Endothelial cell of umbilical vein (primary cell): Measurements from ENCODE around the gene SOX8. TPM values are rescaled to one million over a fixed set of nuclear protein-coding genes. Genes with fewer than 3 reads are reported as not detected.

ENCODE experiments used
- BruUV-seq: library from RNA; stranded (reverse); fragments of 400-500 nt; replicated peaks from 2 replicates; lab custom pipeline; 2021; lab: Mats Ljungman, UMichigan
- CTCF ChIA-PET: fragments of 300-600, 350-600 bp; sonication (Branson Sonifier 250); formaldehyde crosslinking; loops from one replicate; lab custom pipeline; 2021; ENCODE audit warnings: antibody characterized with exemption, inconsistent platforms; lab: Charles Lee
- POLR2A ChIA-PET: fragments of 300-600, 350-600 bp; sonication (Branson Sonifier 250); formaldehyde crosslinking; loops from one replicate; lab custom pipeline; 2021; ENCODE audit warnings: antibody characterized with exemption, inconsistent platforms; lab: Charles Lee
- DNase-seq: peaks from one replicate; pipeline ENCODE4 v3.0.0-alpha.2; 2011; ENCODE audit warnings: low read depth, low spot score
- FAIRE-seq: peaks from 2 replicates; lab custom pipeline; 2011; peaks lifted over from hg19 to GRCh38; lab: Jason Lieb, UNC
- H2AFZ ChIP-seq: 2 replicates; pipeline ENCODE4 v1.6.0; 2012; ENCODE audit warnings: low read depth, low read length, control low read depth, inconsistent platforms
- H3K27ac ChIP-seq: 2 replicates; pipeline ENCODE4 v1.5.1; 2011; ENCODE audit warnings: low read depth, mild to moderate bottlenecking, control low read depth, low read length, moderate library complexity; ENCODE audit not compliant: insufficient read depth
- H3K27me3 ChIP-seq, 2 experiments: 2 replicates each; pipeline versions ENCODE4 v1.6.0 to v1.6.1; 2011; ENCODE audit warnings: low read length in 2 of 2, mixed read lengths in 1 of 2; ENCODE audit not compliant: control insufficient read depth in 2 of 2, insufficient read depth in 2 of 2
- H3K36me3 ChIP-seq, 2 experiments: 2 replicates in 1 of 2; 3 replicates in 1 of 2; pipeline ENCODE4 v1.5.1; 2011; ENCODE audit warnings: low read length in 2 of 2, mild to moderate bottlenecking in 1 of 2, moderate library complexity in 1 of 2; ENCODE audit not compliant: control insufficient read depth in 2 of 2, insufficient read depth in 2 of 2; ENCODE audit errors: extremely low read depth in 1 of 2
- H3K4me1 ChIP-seq: 3 replicates; pipeline ENCODE4 v1.5.1; 2011; ENCODE audit warnings: mild to moderate bottlenecking, low read length; ENCODE audit not compliant: control insufficient read depth, insufficient read depth; ENCODE audit errors: extremely low read depth
- H3K4me2 ChIP-seq: 2 replicates; pipeline ENCODE4 v1.6.1; 2011; ENCODE audit warnings: low read length, control low read depth, mixed read lengths; ENCODE audit not compliant: insufficient read depth
- H3K4me3 ChIP-seq, 3 experiments: fragments of 200-600 bp in 1 of 3; sonication (generic), shearing (Covaris generic) in 1 of 3; replicated peaks in 1 of 3; 2 replicates each; pipeline ENCODE4 v1.5.1; 2011 to 2016; ENCODE audit warnings: control low read depth in 3 of 3, low read length in 3 of 3, mild to moderate bottlenecking in 2 of 3, inconsistent platforms in 1 of 3, low read depth in 1 of 3, moderate library complexity in 1 of 3; ENCODE audit not compliant: insufficient read depth in 1 of 3
- H3K79me2 ChIP-seq: 2 replicates; pipeline ENCODE4 v1.6.0; 2012; ENCODE audit warnings: low read length, inconsistent platforms; ENCODE audit not compliant: control insufficient read depth, insufficient read depth
- H3K9ac ChIP-seq: replicated peaks from 2 replicates; pipeline ENCODE3; 2011; ENCODE audit warnings: low read length, control low read depth; ENCODE audit not compliant: insufficient read depth; ENCODE audit errors: extremely low read depth
- H3K9me1 ChIP-seq: replicated peaks from 3 replicates; pipeline ENCODE4 v1.6.0; 2011; ENCODE audit warnings: mild to moderate bottlenecking, low read length; ENCODE audit not compliant: control insufficient read depth, insufficient read depth; ENCODE audit errors: extremely low read depth
- H3K9me3 ChIP-seq: replicated peaks from 2 replicates; pipeline ENCODE4 v1.5.1; 2012; ENCODE audit warnings: low read length, inconsistent platforms; ENCODE audit not compliant: control insufficient read depth, insufficient read depth
- H4K20me1 ChIP-seq: replicated peaks from 2 replicates; pipeline ENCODE3; 2011; ENCODE audit warnings: mild to moderate bottlenecking, low read length; ENCODE audit not compliant: control insufficient read depth, insufficient read depth; ENCODE audit errors: extremely low read depth
- EZH2 ChIP-seq: IDR thresholded peaks from 2 replicates; pipeline ENCODE4 v1.6.1; 2012; ENCODE audit warnings: borderline replicate concordance, low read depth, mild to moderate bottlenecking, moderate library complexity, low read length, inconsistent platforms; ENCODE audit not compliant: severe bottlenecking
- FOS ChIP-seq: IDR thresholded peaks from 2 replicates; pipeline ENCODE4 v1.6.1; 2011; ENCODE audit warnings: mild to moderate bottlenecking, low read length, moderate library complexity, borderline replicate concordance; ENCODE audit not compliant: insufficient read depth
- GATA2 ChIP-seq: IDR thresholded peaks from 2 replicates; pipeline ENCODE4 v1.7.0; 2011; ENCODE audit warnings: low read depth, mild to moderate bottlenecking, moderate library complexity, mixed read lengths, low read length; ENCODE audit not compliant: insufficient read length, insufficient read depth
- JUN ChIP-seq: IDR thresholded peaks from 2 replicates; pipeline ENCODE4 v1.6.1; 2011; ENCODE audit warnings: borderline replicate concordance, low read depth; ENCODE audit not compliant: insufficient read length, insufficient read depth
- MYC ChIP-seq: IDR thresholded peaks from one replicate; pipeline ENCODE4 v1.6.1; 2011; ENCODE audit warnings: mild to moderate bottlenecking, low read depth, low read length
- POLR2A ChIP-seq: IDR thresholded peaks from 2 replicates; pipeline ENCODE4 v1.6.1; 2012; ENCODE audit warnings: low read depth, mild to moderate bottlenecking, control low read depth, low read length
- POLR2AphosphoS5 ChIP-seq: IDR thresholded peaks from 2 replicates; pipeline ENCODE4 v1.6.1; 2012; ENCODE audit warnings: low read depth, mild to moderate bottlenecking, control low read depth, low read length, moderate library complexity; ENCODE audit not compliant: insufficient read depth
- dilution Hi-C: fragments of 300-500 bp; cut with MboI; formaldehyde crosslinking; loops from one replicate; pipeline ENCODE4 v1.15.0; 2019; ENCODE audit warnings: low sequenced_read_pairs; ENCODE audit not compliant: extremely low pct_ligation_motif_present
- intact Hi-C: fragments of 100-400 bp; cut with micrococcal nuclease; formaldehyde crosslinking; loops from one replicate; pipeline ENCODE4 v1.10.0; 2022
- polyA plus RNA-seq, 4 experiments: library from polyadenylated mRNA; depleted of rRNA in 3 of 4; stranded (reverse) in 3 of 4; unstranded in 1 of 4; fragments of >200 nt; gene quantifications; 2 replicates each; pipeline versions ENCODE4 v1.2.1 to v1.2.3, GENCODE V29; 2011 to 2012; ENCODE audit warnings: missing spikeins in 1 of 4
- total RNA-seq: library from RNA; stranded (reverse); gene quantifications from 2 replicates; pipeline ENCODE4 v1.2.3, GENCODE V29; 2021
- TF ChIP-seq, protein P1 (sequence below), 2 donors: IDR thresholded peaks; 1 replicate in 1 of 2; 2 replicates in 1 of 2; pipeline ENCODE4 v1.5.1; 2011; ENCODE audit warnings: low read length in 2 of 2, mild to moderate bottlenecking in 2 of 2, moderate library complexity in 2 of 2, control low read depth in 1 of 2, inconsistent platforms in 1 of 2, low read depth in 1 of 2; ENCODE audit not compliant: insufficient read depth in 1 of 2; ENCODE audit errors: extremely low read depth in 1 of 2
- TF ChIP-seq, protein P2 (sequence below): IDR thresholded peaks from 2 replicates; pipeline ENCODE4 v1.6.1; 2011; ENCODE audit not compliant: insufficient read depth, insufficient read length

The SOX8 gene
- total and polyA plus RNA-seq, 2 donors (not counting 3 experiments of a cell fraction or from before 2014, with no cell fraction given) = 0.52 to 0.53 TPM

DNA sequence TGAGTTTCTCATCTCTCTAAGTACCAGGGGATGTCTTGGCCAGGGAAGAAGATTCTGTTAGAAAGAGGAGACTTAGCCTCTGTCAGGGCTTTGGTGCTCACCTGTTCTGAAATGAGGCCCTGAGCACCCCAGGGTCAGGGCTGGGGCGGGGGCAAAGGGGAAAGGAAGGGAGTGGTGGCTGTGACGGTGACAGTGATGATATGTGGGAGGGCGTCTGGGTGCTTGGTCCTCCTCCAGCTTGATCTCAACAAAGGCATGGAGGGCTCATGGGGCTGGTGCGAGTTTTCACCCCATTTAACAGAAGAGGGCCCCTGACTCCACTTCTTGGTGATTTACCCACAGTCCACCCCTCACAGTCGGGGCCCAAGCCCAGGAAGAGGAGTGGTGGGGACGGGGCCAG lies 15.1 kb downstream of the SOX8 start:
- Histone ChIP-seq H3K27ac (peak overlapping the region; percentile 11), H4K20me1 (no peaks in the 10 kb centered on the region), H3K9me3 (no peaks in the 10 kb centered on the region), H3K9ac (no peak overlapping the region), H3K79me2 (no peaks in the 10 kb centered on the region), H3K9me1 (no peaks in the 10 kb centered on the region), H3K27me3 (no peaks in the 10 kb centered on the region), H3K4me3 (no peak overlapping the region), H3K4me2 (peak overlapping the region; percentile 27), H3K4me1 (peaks cover 15% of the 10 kb centered on the region), H3K36me3 (no peaks in the 10 kb centered on the region), H2AFZ (no peak overlapping the region)
- no TSS peak for BruUV-seq
- dilution Hi-C loops = no loop called here
- ChIA-PET CTCF (interaction anchor here (0.9 to 4.8 kb wide), 4 partner anchors 11 to 60 kb away, joined by 3 to 22 read pairs (median 3); no protein-coding TSS in a partner anchor), POLR2A (interaction anchor here (1.0 kb wide), 1 partner anchor 212 kb away, joined by 3 read pairs; no protein-coding TSS in a partner anchor)
- DNase-seq (no peak), FAIRE-seq (no peak)
- intact Hi-C loops = loop anchor here (1.0 to 2.0 kb wide), 2 partner anchors 16 to 25 kb away; partner anchors contain the start of gene SOX8
- TF ChIP-seq, protein P1, sequence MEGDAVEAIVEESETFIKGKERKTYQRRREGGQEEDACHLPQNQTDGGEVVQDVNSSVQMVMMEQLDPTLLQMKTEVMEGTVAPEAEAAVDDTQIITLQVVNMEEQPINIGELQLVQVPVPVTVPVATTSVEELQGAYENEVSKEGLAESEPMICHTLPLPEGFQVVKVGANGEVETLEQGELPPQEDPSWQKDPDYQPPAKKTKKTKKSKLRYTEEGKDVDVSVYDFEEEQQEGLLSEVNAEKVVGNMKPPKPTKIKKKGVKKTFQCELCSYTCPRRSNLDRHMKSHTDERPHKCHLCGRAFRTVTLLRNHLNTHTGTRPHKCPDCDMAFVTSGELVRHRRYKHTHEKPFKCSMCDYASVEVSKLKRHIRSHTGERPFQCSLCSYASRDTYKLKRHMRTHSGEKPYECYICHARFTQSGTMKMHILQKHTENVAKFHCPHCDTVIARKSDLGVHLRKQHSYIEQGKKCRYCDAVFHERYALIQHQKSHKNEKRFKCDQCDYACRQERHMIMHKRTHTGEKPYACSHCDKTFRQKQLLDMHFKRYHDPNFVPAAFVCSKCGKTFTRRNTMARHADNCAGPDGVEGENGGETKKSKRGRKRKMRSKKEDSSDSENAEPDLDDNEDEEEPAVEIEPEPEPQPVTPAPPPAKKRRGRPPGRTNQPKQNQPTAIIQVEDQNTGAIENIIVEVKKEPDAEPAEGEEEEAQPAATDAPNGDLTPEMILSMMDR (IDR thresholded peaks at IDR 0.05; ENCODE audit: extremely low read depth in 1 of 2, insufficient read depth in 1 of 2, low read depth in 1 of 2, low read length in 2 of 2) = no peak
- no peak for TF ChIP-seq JUN
- no peak for TF ChIP-seq EZH2
- TF ChIP-seq, protein P2, sequence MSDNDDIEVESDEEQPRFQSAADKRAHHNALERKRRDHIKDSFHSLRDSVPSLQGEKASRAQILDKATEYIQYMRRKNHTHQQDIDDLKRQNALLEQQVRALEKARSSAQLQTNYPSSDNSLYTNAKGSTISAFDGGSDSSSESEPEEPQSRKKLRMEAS = no peak
- no peak for TF ChIP-seq FOS
- no peak for TF ChIP-seq POLR2A
- no peak for TF ChIP-seq GATA2
- no peak for TF ChIP-seq POLR2AphosphoS5
- no peak for TF ChIP-seq MYC
